Measurements from ENCODE around the gene MON2. TPM values are rescaled to one million over a fixed set of nuclear protein-coding genes. Genes with fewer than 3 reads are reported as not detected.

Gene MON2
- total and polyA plus RNA-seq, 2 of the 13 experiments (the other 11 are each of a cell fraction or from before 2014, with no cell fraction given): 10.5 to 24.8 TPM

DNA sequence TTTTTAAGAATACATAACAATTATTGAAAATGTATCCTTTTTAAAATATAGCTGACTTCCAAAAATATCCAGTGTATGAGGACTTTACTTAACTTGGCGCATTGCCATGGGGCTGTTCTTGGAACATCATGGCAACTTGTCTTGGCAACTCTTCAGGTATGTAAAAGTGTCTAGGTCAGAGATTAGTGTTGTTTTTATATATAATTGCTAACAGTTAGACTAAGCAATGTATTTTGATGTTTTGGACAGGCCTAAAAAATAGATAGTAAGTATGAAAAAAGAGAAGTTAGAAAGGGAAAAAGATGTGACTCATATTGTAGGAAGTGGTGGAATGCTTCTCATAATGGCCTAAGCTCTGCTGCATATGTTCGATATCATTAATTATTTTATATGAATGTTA lies 70.9 kb downstream of the MON2 start (continued):
- no peak for TF ChIP-seq PLRG1 (conservative IDR thresholded peaks at IDR 0.05)
- TF ChIP-seq KLF9 (CRISPR knock-in tag; IDR thresholded peaks at IDR 0.05; ENCODE audit: low read depth): no peak
- TF ChIP-seq ZFP37 (CRISPR knock-in tag; IDR thresholded peaks at IDR 0.05; ENCODE audit: borderline replicate concordance): no peak
- no peak for TF ChIP-seq MYC (CRISPR knock-in tag; IDR thresholded peaks at IDR 0.05; ENCODE audit: borderline replicate concordance)

DNA sequence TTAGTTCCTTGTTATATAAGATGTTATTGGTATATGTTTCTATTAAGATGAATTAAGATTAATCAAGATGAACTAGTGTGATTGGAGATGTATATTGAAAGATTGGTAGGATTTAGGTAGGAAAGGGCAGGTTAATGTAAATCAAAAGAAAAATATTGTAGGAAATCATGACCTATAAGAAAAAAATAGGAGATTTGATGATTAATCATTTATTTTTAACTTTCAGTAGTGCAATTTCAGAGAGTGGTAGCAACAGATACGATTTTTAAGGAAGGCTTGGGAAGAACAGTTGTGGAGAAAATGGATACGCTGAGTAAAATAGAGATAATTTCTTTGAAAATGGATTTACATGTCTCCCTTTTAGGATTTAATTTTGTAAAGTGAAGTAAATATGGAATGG lies 73.7 kb downstream of the MON2 start:
- TF ChIP-seq MAFK (conservative IDR thresholded peaks at IDR 0.05 in 1 of 2, IDR thresholded peaks at IDR 0.05 in 1 of 2; ENCODE audit: low read length in 2 of 2) (peak in 1 of 2 experiments; percentile 52; a peak in 1 of 4 replicates), TMF1 (CRISPR knock-in tag; IDR thresholded peaks at IDR 0.05; ENCODE audit: low read depth) (no peak), MAFF (IDR thresholded peaks at IDR 0.05; ENCODE audit: low read depth, low read length) (peak; percentile 37; the same call in 1 of the 2 replicates)
- H3K27me3 ChIP-seq (ENCODE audit: control insufficient read depth in 1 of 2, insufficient read depth in 2 of 2, low read length in 2 of 2): no peaks in the 10 kb centered on the region
- H3K4me3 ChIP-seq (replicated peaks in 1 of 3; ENCODE audit: insufficient read depth in 1 of 3, low read depth in 2 of 3, low read length in 3 of 3): no peak overlapping the region
- FAIRE-seq: no peak
- H4K20me1 ChIP-seq (ENCODE audit: insufficient read depth, low read length): no peaks in the 10 kb centered on the region
- ChIA-PET CTCF (ENCODE audit: low intra/inter-chr PET ratio, low total read pairs) (no interaction called here), POLR2A (no interaction called here)
- H3K79me2 ChIP-seq (ENCODE audit: insufficient read depth, low read length): no peaks in the 10 kb centered on the region
- no peak for DNase-seq (ENCODE audit: low spot score)
- H3K27ac ChIP-seq (ENCODE audit: extremely low read length, insufficient read depth, low read length): no peak overlapping the region
- 42% methylated on average over 2 of the region's 2 CpGs for WGBS (ENCODE audit: low lambda C conversion rate)
- H3K9me3 ChIP-seq (ENCODE audit: low read length): no peaks in the 10 kb centered on the region
- in situ Hi-C loops (cut with HindIII; ENCODE audit: extremely low pct_ligation_motif_present, low pct_unique_long_range_greater_than_20kb) (no loop called here), intact Hi-C loops (cut with micrococcal nuclease; ENCODE audit: unreplicated experiment) (no loop called here)
- no peak for ATAC-seq
- H3K36me3 ChIP-seq (replicated peaks in 1 of 2; ENCODE audit: control insufficient read depth in 1 of 2, insufficient read depth in 2 of 2, low read length in 2 of 2): peaks cover 2 to 27% of the 10 kb centered on the region in 2 experiments; a peak in 3 of 5 replicates
- no peaks in the 10 kb centered on the region for H3K4me1 ChIP-seq (ENCODE audit: insufficient read depth, low read length)
- no peak overlapping the region for H2AFZ ChIP-seq (ENCODE audit: low read length)
- H3K4me2 ChIP-seq (ENCODE audit: low read depth, low read length): no peak overlapping the region
- no TSS peak for BruUV-seq (replicated peaks)
- no peak overlapping the region for H3K9ac ChIP-seq (ENCODE audit: insufficient read depth, low read depth, low read length)

GRCh38 chr12:62542814-62543213 lies 76.2 kb downstream of the MON2 start:
- FAIRE-seq (no peak), ATAC-seq (no peak), DNase-seq (ENCODE audit: low spot score) (no peak)
- Histone ChIP-seq H3K9ac (ENCODE audit: insufficient read depth, low read depth, low read length) (no peak overlapping the region), H3K27me3 (ENCODE audit: control insufficient read depth in 1 of 2, insufficient read depth in 2 of 2, low read length in 2 of 2) (no peaks in the 10 kb centered on the region), H4K20me1 (ENCODE audit: insufficient read depth, low read length) (no peaks in the 10 kb centered on the region), H2AFZ (ENCODE audit: low read length) (no peak overlapping the region), H3K27ac (ENCODE audit: extremely low read length, insufficient read depth, low read length) (no peak overlapping the region), H3K4me1 (ENCODE audit: insufficient read depth, low read length) (no peaks in the 10 kb centered on the region), H3K4me2 (ENCODE audit: low read depth, low read length) (no peak overlapping the region), H3K36me3 (replicated peaks in 1 of 2; ENCODE audit: control insufficient read depth in 1 of 2, insufficient read depth in 2 of 2, low read length in 2 of 2) (peaks cover 0 to 18% of the 10 kb centered on the region in 2 experiments; a peak in 2 of 5 replicates), H3K4me3 (replicated peaks in 1 of 3; ENCODE audit: insufficient read depth in 1 of 3, low read depth in 2 of 3, low read length in 3 of 3) (no peak overlapping the region), H3K9me3 (ENCODE audit: low read length) (no peaks in the 10 kb centered on the region), H3K79me2 (ENCODE audit: insufficient read depth, low read length) (no peaks in the 10 kb centered on the region)
- in situ Hi-C loops (cut with HindIII; ENCODE audit: extremely low pct_ligation_motif_present, low pct_unique_long_range_greater_than_20kb): no loop called here
- 98% methylated on average over 1 of the region's 1 CpG for WGBS (ENCODE audit: low lambda C conversion rate)
- ChIA-PET CTCF (ENCODE audit: low intra/inter-chr PET ratio, low total read pairs) (no interaction called here), POLR2A (no interaction called here)
- no TSS peak for BruUV-seq (replicated peaks)
- no peak for TF ChIP-seq ZC3H4 (CRISPR knock-in tag; IDR thresholded peaks at IDR 0.05; ENCODE audit: borderline replicate concordance)
- no peak for TF ChIP-seq HNRNPUL1 (IDR thresholded peaks at IDR 0.05; ENCODE audit: low read depth, low read length)
- intact Hi-C loops (cut with micrococcal nuclease; ENCODE audit: unreplicated experiment): no loop called here
